Measurements from ENCODE around the gene C1orf21.

- TF ChIP-seq POLR2AphosphoS5 (IDR thresholded peaks at IDR 0.05) = no peak
- no peak for TF ChIP-seq CTCF (IDR thresholded peaks at IDR 0.05 in 8 of 11, conservative IDR thresholded peaks at IDR 0.05 in 3 of 11)
- no peak for TF ChIP-seq POLR2A (IDR thresholded peaks at IDR 0.05)
These were observed 190.5 kb downstream of the C1orf21 start for GRCh38 chr1:184577319-184577718.
